NB4 (cell line): Measurements from ENCODE around the gene HMGN4.

ENCODE experiments used
- DNase-seq: peaks from one replicate; pipeline ENCODE4 v3.0.0; 2010; ENCODE audit warnings: low read depth
- H3K4me3 ChIP-seq: one replicate; pipeline ENCODE4 v1.5.1; 2011; ENCODE audit warnings: mild to moderate bottlenecking, low read depth, low read length, moderate library complexity
- CTCF ChIP-seq: IDR thresholded peaks from one replicate; pipeline ENCODE4 v1.5.1; 2012; ENCODE audit warnings: low read depth, low read length
- MAX ChIP-seq: IDR thresholded peaks from 2 replicates; pipeline ENCODE4 v1.6.1; 2011; ENCODE audit warnings: low read depth, low read length
- MYC ChIP-seq: IDR thresholded peaks from 2 replicates; pipeline ENCODE4 v1.6.1; 2011; ENCODE audit warnings: low read depth, low read length
- POLR2A ChIP-seq: IDR thresholded peaks from 2 replicates; pipeline ENCODE4 v1.6.1; 2011; ENCODE audit warnings: mild to moderate bottlenecking; ENCODE audit not compliant: insufficient read length; ENCODE audit errors: extremely low read depth

Gene HMGN4

GRCh38 chr6:26577720-26578072, 39.5 kb downstream of the HMGN4 start:
- no peak for DNase-seq
- TF ChIP-seq POLR2A (no peak), CTCF (no peak), MYC (no peak), MAX (no peak)
- peak overlapping the region; percentile 50 for H3K4me3 ChIP-seq

GRCh38 chr6:26578279-26578678, 40.1 kb downstream of the HMGN4 start:
- no peak for DNase-seq
- TF ChIP-seq MYC: no peak
- TF ChIP-seq POLR2A: no peak
- TF ChIP-seq CTCF: no peak
- no peak for TF ChIP-seq MAX
- no peak overlapping the region for H3K4me3 ChIP-seq

- H3K4me3 ChIP-seq: no peak overlapping the region
- DNase-seq: no peak
- TF ChIP-seq POLR2A (no peak), MAX (no peak), CTCF (no peak), MYC (no peak)
Measured at GRCh38 chr6:26578741-26579140, 40.6 kb downstream of the HMGN4 start.

GRCh38 chr6:26581164-26581915, 43.2 kb downstream of the HMGN4 start:
- no peak overlapping the region for H3K4me3 ChIP-seq
- no peak for TF ChIP-seq MAX
- TF ChIP-seq MYC: no peak
- TF ChIP-seq CTCF: no peak
- TF ChIP-seq POLR2A: no peak
- no peak for DNase-seq

GRCh38 chr6:26588965-26589364, 50.8 kb downstream of the HMGN4 start:
- H3K4me3 ChIP-seq: no peak overlapping the region
- TF ChIP-seq MYC (no peak), CTCF (no peak), POLR2A (no peak), MAX (no peak)
- DNase-seq: no peak
